Upper lobe of left lung (tissue), 6 donors: Measurements from ENCODE around the gene MYO18A. TPM values are rescaled to one million over a fixed set of nuclear protein-coding genes. Genes with fewer than 3 reads are reported as not detected.

Experiments
- ATAC-seq, 2 donors: fragments of 200-7000 bp; cut with Tn5 transposase; one replicate each; pipeline ENCODE4 v1.9.1; 2022; ENCODE audit warnings: mild to moderate bottlenecking in 2 of 2, moderate library complexity in 2 of 2; ENCODE audit not compliant: low FRiP score in 2 of 2
- DNase-seq, 2 donors: peaks; one replicate each; pipeline ENCODE4 v3.0.0-alpha.2; 2019 to 2020
- H3K27ac ChIP-seq, 4 donors: fragments of 200-600 bp; sonication (generic); one replicate each; pipeline ENCODE4 v1.5.1; 2016 to 2019
- H3K27me3 ChIP-seq, 4 donors: fragments of 200-600 bp; sonication (generic); one replicate each; pipeline ENCODE4 v1.5.1; 2017 to 2019
- H3K36me3 ChIP-seq, 4 donors: fragments of 200-600 bp; sonication (generic); one replicate each; pipeline ENCODE4 v1.5.1; 2016 to 2019
- H3K4me1 ChIP-seq, 4 donors: fragments of 200-600 bp; sonication (generic); one replicate each; pipeline ENCODE4 v1.5.1; 2018 to 2019
- H3K4me3 ChIP-seq, 4 donors: fragments of 200-600 bp; sonication (generic); one replicate each; pipeline ENCODE4 v1.5.1; 2017 to 2019; ENCODE audit warnings: mild to moderate bottlenecking in 2 of 4, moderate library complexity in 1 of 4
- H3K9me3 ChIP-seq, 4 donors: fragments of 200-600 bp; sonication (generic); one replicate each; pipeline ENCODE4 v1.5.1; 2018 to 2019
- EP300 ChIP-seq, 4 donors: sonication (generic); formaldehyde crosslinking; IDR thresholded peaks; one replicate each; pipeline ENCODE4 v1.5.1; 2017; ENCODE audit warnings: antibody characterized with exemption in 4 of 4, control low read depth in 2 of 4
- POLR2A ChIP-seq, 4 donors: fragments of 450-650 bp; IDR thresholded peaks; one replicate each; pipeline ENCODE4 v1.5.1; 2016 to 2017; ENCODE audit warnings: antibody characterized with exemption in 4 of 4, mild to moderate bottlenecking in 2 of 4
- POLR2AphosphoS5 ChIP-seq, 2 donors: sonication (generic); formaldehyde crosslinking; IDR thresholded peaks; one replicate each; pipeline ENCODE4 v1.5.1; 2017; ENCODE audit warnings: antibody characterized with exemption in 2 of 2
- WGBS, 2 donors: methylation state at CpG; one replicate each; pipeline ENCODE4 v1.1.5; 2017 to 2018; 5-methylcytosine and 5-hydroxymethylcytosine counted together
- total RNA-seq, 6 donors: library from RNA; depleted of rRNA in 4 of 6; stranded (reverse); fragments of >200 nt in 4 of 6; gene quantifications; one replicate each; pipeline versions ENCODE4 v1.1.0 to v1.2.1, GENCODE V29; 2016 to 2021
- TF ChIP-seq, protein P1 (sequence below), 6 experiments: fragments of 450-650 bp in 4 of 6; fragments of 200-600 bp in 2 of 6; sonication (generic) in 2 of 6; IDR thresholded peaks; one replicate each; pipeline ENCODE4 v1.5.1; 2016 to 2019; ENCODE audit warnings: antibody characterized with exemption in 6 of 6
- donor health status: DM: no; HTN: no; CAD: no; lungs with moderate emphysema.
- donor health status: DM: no; HTN: yes; CAD: no; lungs with severe emphysema.

The MYO18A gene
- total RNA-seq, 6 donors from 2014 or later: 37.4 to 214 (median 67.4) TPM

GRCh38 chr17:29043539-29044145, 136.6 kb downstream of the MYO18A start:
- H3K27ac ChIP-seq: peak overlapping the region in 1 of 4 donors; percentile 59
- TF ChIP-seq EP300 (IDR thresholded peaks at IDR 0.05) (no peak), POLR2AphosphoS5 (IDR thresholded peaks at IDR 0.05) (no peak), POLR2A (IDR thresholded peaks at IDR 0.05) (no peak)
- TF ChIP-seq, protein P1, sequence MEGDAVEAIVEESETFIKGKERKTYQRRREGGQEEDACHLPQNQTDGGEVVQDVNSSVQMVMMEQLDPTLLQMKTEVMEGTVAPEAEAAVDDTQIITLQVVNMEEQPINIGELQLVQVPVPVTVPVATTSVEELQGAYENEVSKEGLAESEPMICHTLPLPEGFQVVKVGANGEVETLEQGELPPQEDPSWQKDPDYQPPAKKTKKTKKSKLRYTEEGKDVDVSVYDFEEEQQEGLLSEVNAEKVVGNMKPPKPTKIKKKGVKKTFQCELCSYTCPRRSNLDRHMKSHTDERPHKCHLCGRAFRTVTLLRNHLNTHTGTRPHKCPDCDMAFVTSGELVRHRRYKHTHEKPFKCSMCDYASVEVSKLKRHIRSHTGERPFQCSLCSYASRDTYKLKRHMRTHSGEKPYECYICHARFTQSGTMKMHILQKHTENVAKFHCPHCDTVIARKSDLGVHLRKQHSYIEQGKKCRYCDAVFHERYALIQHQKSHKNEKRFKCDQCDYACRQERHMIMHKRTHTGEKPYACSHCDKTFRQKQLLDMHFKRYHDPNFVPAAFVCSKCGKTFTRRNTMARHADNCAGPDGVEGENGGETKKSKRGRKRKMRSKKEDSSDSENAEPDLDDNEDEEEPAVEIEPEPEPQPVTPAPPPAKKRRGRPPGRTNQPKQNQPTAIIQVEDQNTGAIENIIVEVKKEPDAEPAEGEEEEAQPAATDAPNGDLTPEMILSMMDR (IDR thresholded peaks at IDR 0.05): no peak
- H3K4me1 ChIP-seq: peaks cover 7 to 13% (median 10%) of the 10 kb centered on the region in 4 donors
- DNase-seq: no peak
- 76 to 84% methylated on average over 3 of the region's 3 CpGs for WGBS, 2 donors
- H3K27me3 ChIP-seq: no peaks in the 10 kb centered on the region
- no peaks in the 10 kb centered on the region for H3K9me3 ChIP-seq
- no peaks in the 10 kb centered on the region for H3K36me3 ChIP-seq
- no peak overlapping the region for H3K4me3 ChIP-seq
- peak in 1 of 2 donors; percentile 52 for ATAC-seq

DNA sequence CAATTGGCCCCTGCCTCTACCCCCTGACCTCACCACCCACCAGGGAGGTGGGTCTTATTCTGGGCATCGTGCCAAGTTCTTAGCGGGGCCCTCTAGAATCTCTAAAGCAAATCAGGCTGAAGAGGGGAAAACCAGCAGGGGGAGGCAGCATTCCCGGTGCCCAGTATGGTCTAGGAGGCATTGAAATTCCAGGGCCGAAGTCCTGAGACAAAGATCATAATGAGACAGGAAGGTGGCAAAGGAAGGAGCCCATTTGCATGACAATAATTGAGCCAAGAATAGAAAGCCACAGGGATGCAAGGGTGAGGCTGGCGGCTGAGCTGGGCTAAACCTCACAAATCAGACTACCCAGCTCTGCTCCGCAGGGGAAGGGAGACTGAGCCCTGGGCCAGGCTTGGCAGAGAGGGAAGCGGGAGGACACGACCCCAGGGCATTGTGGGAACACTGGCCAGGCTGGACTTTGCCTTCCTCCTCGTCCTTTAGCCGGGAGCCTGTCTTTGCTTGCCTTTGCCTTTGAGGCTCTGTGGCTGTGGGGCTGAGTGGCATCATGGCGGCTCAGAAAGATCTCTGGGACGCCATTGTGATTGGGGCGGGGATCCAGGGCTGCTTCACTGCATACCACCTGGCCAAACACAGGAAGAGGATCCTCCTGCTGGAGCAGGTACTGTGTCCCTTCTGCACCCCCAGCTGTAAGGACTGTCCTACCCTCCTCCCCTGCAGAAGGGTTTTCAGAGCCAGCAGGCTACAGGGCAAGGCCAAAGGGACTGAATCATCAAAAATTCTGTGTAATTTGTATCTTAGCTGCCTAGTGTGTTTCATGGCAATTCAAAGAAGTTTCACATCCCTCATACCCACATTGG, 137.3 kb downstream of the MYO18A start, which contains the start of gene PIPOX:
PIPOX (plus strand) TSS at position 463 of the 860 bp plus-strand sequence; CDS start at position 548, 85 bp downstream.
- Histone ChIP-seq H3K36me3 (no peaks in the 10 kb centered on the region), H3K4me3 (no peak within 1 kb of the TSS), H3K9me3 (no peaks in the 10 kb centered on the region), H3K4me1 (peaks cover 7 to 13% (median 10%) of the 10 kb centered on the region in 4 donors), H3K27ac (peak within 1 kb of the TSS; percentile 17 to 59 (median 46)), H3K27me3 (peaks cover 0 to under 1% (median 0%) of the 10 kb centered on the region in 4 donors)
- TF ChIP-seq EP300 (IDR thresholded peaks at IDR 0.05) (no peak), POLR2A (IDR thresholded peaks at IDR 0.05) (no peak), POLR2AphosphoS5 (IDR thresholded peaks at IDR 0.05) (no peak)
- TF ChIP-seq, protein P1 (IDR thresholded peaks at IDR 0.05): no peak
- peak in 1 of 2 donors; percentile 76 for ATAC-seq
- 25 to 42% methylated on average over 10 to 13 of the region's 13 CpGs for WGBS, 2 donors
- DNase-seq: peak in 1 of 2 donors; percentile 37

- no peak for ATAC-seq
- peaks cover 0 to 5% (median 0%) of the 10 kb centered on the region in 4 donors for H3K27me3 ChIP-seq
- H3K4me3 ChIP-seq: no peak overlapping the region
- H3K9me3 ChIP-seq: no peaks in the 10 kb centered on the region
- 78 to 79% methylated on average over 11 of the region's 11 CpGs for WGBS, 2 donors
- H3K4me1 ChIP-seq: peaks cover 7 to 13% (median 10%) of the 10 kb centered on the region in 4 donors
- peak overlapping the region in 1 of 4 donors; percentile 59 for H3K27ac ChIP-seq
- H3K36me3 ChIP-seq: no peaks in the 10 kb centered on the region
- no peak for DNase-seq
- TF ChIP-seq EP300 (IDR thresholded peaks at IDR 0.05): no peak
- TF ChIP-seq, protein P1 (IDR thresholded peaks at IDR 0.05): no peak
- TF ChIP-seq POLR2AphosphoS5 (IDR thresholded peaks at IDR 0.05): no peak
- TF ChIP-seq POLR2A (IDR thresholded peaks at IDR 0.05): no peak
These were observed 138.0 kb downstream of the MYO18A start for GRCh38 chr17:29042026-29042678.

DNA sequence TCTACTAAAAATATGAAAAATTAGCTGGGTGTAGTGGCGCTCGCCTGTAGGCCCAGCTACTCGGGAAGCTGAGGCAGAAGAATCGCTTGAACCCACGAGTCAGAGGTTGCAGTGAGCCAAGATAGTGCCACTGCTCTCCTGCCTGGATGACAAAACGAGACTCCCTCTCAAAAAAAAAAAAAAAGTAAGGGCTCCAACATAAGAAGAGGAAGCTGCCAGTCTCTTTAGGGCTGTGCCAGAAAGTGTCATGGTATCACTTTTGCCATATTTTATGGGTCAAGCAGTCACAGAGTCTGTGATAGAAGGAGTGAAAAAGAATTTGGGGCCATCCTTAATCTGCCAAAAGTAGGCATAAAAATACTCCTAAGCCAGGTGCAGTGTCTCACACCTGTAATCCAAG, 138.6 kb downstream of the MYO18A start:
- ATAC-seq: no peak
- WGBS, 2 donors: 90 to 94% methylated on average over 6 of the region's 6 CpGs
- no peak for DNase-seq
- Histone ChIP-seq H3K36me3 (no peaks in the 10 kb centered on the region), H3K4me1 (peaks cover 7 to 13% (median 10%) of the 10 kb centered on the region in 4 donors), H3K27ac (no peak overlapping the region), H3K4me3 (no peak overlapping the region), H3K9me3 (no peaks in the 10 kb centered on the region), H3K27me3 (peaks cover 0 to 5% (median 0%) of the 10 kb centered on the region in 4 donors)
- TF ChIP-seq POLR2AphosphoS5 (IDR thresholded peaks at IDR 0.05) (no peak), POLR2A (IDR thresholded peaks at IDR 0.05) (no peak), EP300 (IDR thresholded peaks at IDR 0.05) (no peak)
- TF ChIP-seq, protein P1 (IDR thresholded peaks at IDR 0.05): no peak
